ENCODE measurements around the gene PPP3R1.

Gene PPP3R1

DNA sequence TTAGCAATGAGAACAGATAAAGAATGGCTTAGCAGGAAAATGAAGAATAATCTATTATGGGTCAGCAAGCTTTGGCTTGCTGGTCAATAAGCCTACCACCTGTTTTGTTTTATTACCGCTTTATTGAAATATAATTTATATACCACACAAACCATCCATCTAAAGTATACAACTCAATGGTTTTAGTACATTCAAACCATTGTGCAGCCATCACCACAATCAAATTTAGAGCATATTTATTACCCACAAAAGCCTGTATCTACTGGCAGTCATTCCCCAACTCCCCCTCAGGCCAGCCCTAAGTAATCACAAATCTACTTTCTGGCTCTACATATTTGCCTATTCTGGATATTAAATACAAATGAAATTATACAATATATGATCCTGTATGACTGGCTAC is 17.2 kb downstream of the PPP3R1 start:
- no peaks in the 10 kb centered on the region for H3K27me3 ChIP-seq (ENCODE audit: insufficient read depth, poor library complexity, severe bottlenecking)
- no peak overlapping the region for H3K4me3 ChIP-seq (replicated peaks; ENCODE audit: insufficient read depth, low read length)
- TF ChIP-seq GABPA (IDR thresholded peaks at IDR 0.05; ENCODE audit: low read depth) (no peak), SPI1 (IDR thresholded peaks at IDR 0.05; ENCODE audit: borderline replicate concordance, low read depth) (no peak), POLR2AphosphoS5 (IDR thresholded peaks at IDR 0.05; ENCODE audit: low read depth) (no peak)
- TF ChIP-seq, protein P1, sequence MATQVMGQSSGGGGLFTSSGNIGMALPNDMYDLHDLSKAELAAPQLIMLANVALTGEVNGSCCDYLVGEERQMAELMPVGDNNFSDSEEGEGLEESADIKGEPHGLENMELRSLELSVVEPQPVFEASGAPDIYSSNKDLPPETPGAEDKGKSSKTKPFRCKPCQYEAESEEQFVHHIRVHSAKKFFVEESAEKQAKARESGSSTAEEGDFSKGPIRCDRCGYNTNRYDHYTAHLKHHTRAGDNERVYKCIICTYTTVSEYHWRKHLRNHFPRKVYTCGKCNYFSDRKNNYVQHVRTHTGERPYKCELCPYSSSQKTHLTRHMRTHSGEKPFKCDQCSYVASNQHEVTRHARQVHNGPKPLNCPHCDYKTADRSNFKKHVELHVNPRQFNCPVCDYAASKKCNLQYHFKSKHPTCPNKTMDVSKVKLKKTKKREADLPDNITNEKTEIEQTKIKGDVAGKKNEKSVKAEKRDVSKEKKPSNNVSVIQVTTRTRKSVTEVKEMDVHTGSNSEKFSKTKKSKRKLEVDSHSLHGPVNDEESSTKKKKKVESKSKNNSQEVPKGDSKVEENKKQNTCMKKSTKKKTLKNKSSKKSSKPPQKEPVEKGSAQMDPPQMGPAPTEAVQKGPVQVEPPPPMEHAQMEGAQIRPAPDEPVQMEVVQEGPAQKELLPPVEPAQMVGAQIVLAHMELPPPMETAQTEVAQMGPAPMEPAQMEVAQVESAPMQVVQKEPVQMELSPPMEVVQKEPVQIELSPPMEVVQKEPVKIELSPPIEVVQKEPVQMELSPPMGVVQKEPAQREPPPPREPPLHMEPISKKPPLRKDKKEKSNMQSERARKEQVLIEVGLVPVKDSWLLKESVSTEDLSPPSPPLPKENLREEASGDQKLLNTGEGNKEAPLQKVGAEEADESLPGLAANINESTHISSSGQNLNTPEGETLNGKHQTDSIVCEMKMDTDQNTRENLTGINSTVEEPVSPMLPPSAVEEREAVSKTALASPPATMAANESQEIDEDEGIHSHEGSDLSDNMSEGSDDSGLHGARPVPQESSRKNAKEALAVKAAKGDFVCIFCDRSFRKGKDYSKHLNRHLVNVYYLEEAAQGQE (IDR thresholded peaks at IDR 0.05; ENCODE audit: insufficient replicate concordance, low read depth): no peak
- TF ChIP-seq, protein P2, sequence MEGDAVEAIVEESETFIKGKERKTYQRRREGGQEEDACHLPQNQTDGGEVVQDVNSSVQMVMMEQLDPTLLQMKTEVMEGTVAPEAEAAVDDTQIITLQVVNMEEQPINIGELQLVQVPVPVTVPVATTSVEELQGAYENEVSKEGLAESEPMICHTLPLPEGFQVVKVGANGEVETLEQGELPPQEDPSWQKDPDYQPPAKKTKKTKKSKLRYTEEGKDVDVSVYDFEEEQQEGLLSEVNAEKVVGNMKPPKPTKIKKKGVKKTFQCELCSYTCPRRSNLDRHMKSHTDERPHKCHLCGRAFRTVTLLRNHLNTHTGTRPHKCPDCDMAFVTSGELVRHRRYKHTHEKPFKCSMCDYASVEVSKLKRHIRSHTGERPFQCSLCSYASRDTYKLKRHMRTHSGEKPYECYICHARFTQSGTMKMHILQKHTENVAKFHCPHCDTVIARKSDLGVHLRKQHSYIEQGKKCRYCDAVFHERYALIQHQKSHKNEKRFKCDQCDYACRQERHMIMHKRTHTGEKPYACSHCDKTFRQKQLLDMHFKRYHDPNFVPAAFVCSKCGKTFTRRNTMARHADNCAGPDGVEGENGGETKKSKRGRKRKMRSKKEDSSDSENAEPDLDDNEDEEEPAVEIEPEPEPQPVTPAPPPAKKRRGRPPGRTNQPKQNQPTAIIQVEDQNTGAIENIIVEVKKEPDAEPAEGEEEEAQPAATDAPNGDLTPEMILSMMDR (IDR thresholded peaks at IDR 0.05; ENCODE audit: insufficient read depth, low read length): no peak
- DNase-seq (ENCODE audit: low read depth in 1 of 2, low spot score in 1 of 2): no peak
- no peak overlapping the region for H3K27ac ChIP-seq (replicated peaks)

DNA sequence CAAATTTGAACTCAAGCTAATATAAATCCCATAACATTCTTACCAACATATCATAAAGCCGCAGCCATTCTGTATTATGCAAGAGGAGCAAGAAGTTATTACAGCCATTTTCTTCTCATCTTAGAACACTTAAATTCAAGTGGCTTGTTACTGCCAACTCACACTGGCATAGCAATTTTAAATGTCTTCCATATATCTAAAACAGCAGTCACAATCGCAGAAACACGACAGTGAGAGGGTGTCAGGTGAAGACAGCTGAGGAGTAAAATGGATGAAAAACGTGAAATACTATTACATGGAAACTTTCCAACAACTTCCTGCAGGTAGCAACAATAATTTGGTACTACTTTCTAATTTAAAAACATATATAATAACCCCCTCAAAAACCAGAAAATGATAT is 17.9 kb downstream of the PPP3R1 start:
- no peak overlapping the region for H3K27ac ChIP-seq (replicated peaks)

DNA sequence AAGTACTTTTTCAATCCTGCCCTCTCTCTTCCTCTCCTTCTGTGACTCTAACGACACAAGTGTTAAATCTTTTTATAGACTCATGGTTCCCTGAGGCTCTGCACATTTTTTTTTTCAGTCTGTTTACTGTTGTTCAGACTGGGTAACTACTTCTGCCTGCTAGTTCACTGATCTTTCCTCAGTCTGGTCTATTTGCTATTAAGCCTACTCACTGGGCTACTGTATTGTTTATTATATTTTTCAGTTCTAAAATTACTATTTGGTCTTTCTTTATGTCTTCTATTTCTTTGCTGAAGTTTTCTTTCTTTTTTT is 21.3 kb downstream of the PPP3R1 start:
- H3K4me3 ChIP-seq (replicated peaks; ENCODE audit: insufficient read depth, low read length): no peak overlapping the region
- TF ChIP-seq POLR2AphosphoS5 (IDR thresholded peaks at IDR 0.05; ENCODE audit: low read depth): no peak
- TF ChIP-seq GABPA (IDR thresholded peaks at IDR 0.05; ENCODE audit: low read depth): no peak
- TF ChIP-seq, protein P1 (IDR thresholded peaks at IDR 0.05; ENCODE audit: insufficient replicate concordance, low read depth): no peak
- TF ChIP-seq SPI1 (IDR thresholded peaks at IDR 0.05; ENCODE audit: borderline replicate concordance, low read depth): no peak
- TF ChIP-seq, protein P2 (IDR thresholded peaks at IDR 0.05; ENCODE audit: insufficient read depth, low read length): no peak
- no peak for DNase-seq (ENCODE audit: low read depth in 1 of 2, low spot score in 1 of 2)
- no peak overlapping the region for H3K27ac ChIP-seq (replicated peaks)
- H3K27me3 ChIP-seq (ENCODE audit: insufficient read depth, poor library complexity, severe bottlenecking): no peaks in the 10 kb centered on the region

More for the DNA sequence above, 17.9 kb downstream of the PPP3R1 start:
- no peak for TF ChIP-seq POLR2AphosphoS5 (IDR thresholded peaks at IDR 0.05; ENCODE audit: low read depth)
- TF ChIP-seq, protein P1 (IDR thresholded peaks at IDR 0.05; ENCODE audit: insufficient replicate concordance, low read depth): no peak
- no peak for TF ChIP-seq SPI1 (IDR thresholded peaks at IDR 0.05; ENCODE audit: borderline replicate concordance, low read depth)
- TF ChIP-seq, protein P2 (IDR thresholded peaks at IDR 0.05; ENCODE audit: insufficient read depth, low read length): no peak
- TF ChIP-seq GABPA (IDR thresholded peaks at IDR 0.05; ENCODE audit: low read depth): no peak
- no peak overlapping the region for H3K4me3 ChIP-seq (replicated peaks; ENCODE audit: insufficient read depth, low read length)
- no peak for DNase-seq (ENCODE audit: low read depth in 1 of 2, low spot score in 1 of 2)
- no peaks in the 10 kb centered on the region for H3K27me3 ChIP-seq (ENCODE audit: insufficient read depth, poor library complexity, severe bottlenecking)

Data from HL-60 (cell line).